ENCODE data around the gene AP1S1.
A peak's percentile ranks its signal among the peaks of the same experiment; 100 is the strongest.

The AP1S1 gene

GRCh38 chr7:101156866-101157589, 2.8 kb downstream of the AP1S1 start:
- DNase-seq (ENCODE audit: low read depth) = no peak

GRCh38 chr7:101159696-101160674, 5.7 kb downstream of the AP1S1 start:
- peak; percentile 55 for DNase-seq (ENCODE audit: low read depth)

GRCh38 chr7:101160910-101161309, 6.6 kb downstream of the AP1S1 start:
- DNase-seq (ENCODE audit: low read depth) = no peak

GRCh38 chr7:101161692-101162471, 7.6 kb downstream of the AP1S1 start:
- DNase-seq (ENCODE audit: low read depth) = no peak

- DNase-seq (ENCODE audit: low read depth) = peak; percentile 68
Measured at GRCh38 chr7:101162551-101163278, 8.4 kb downstream of the AP1S1 start.

- DNase-seq (ENCODE audit: low read depth) = peak; percentile 41
Measured at GRCh38 chr7:101163279-101164070, 9.2 kb downstream of the AP1S1 start.

GRCh38 chr7:101164071-101164840, 10.0 kb downstream of the AP1S1 start:
- peak; percentile 72 for DNase-seq (ENCODE audit: low read depth)

- DNase-seq (ENCODE audit: low read depth) = peak; percentile 95
Measured at GRCh38 chr7:101165075-101165957, 11.0 kb downstream of the AP1S1 start, which contains the start of gene VGF. Gene VGF, minus strand, starts transcription at chr7:101165569. Its CDS starts 726 bp downstream, at chr7:101164843.

- DNase-seq (ENCODE audit: low read depth) = no peak
Measured at GRCh38 chr7:101165958-101166647, 11.8 kb downstream of the AP1S1 start.

- DNase-seq (ENCODE audit: low read depth) = no peak
Measured at GRCh38 chr7:101166648-101166908, 12.3 kb downstream of the AP1S1 start.

GRCh38 chr7:101166909-101167644, 12.8 kb downstream of the AP1S1 start:
- no peak for DNase-seq (ENCODE audit: low read depth)

- no peak for DNase-seq (ENCODE audit: low read depth)
Measured at GRCh38 chr7:101167645-101168411, 13.6 kb downstream of the AP1S1 start.

- no peak for DNase-seq (ENCODE audit: low read depth)
Measured at GRCh38 chr7:101168412-101169049, 14.3 kb downstream of the AP1S1 start.

GRCh38 chr7:101169110-101169837, 15.0 kb downstream of the AP1S1 start:
- DNase-seq (ENCODE audit: low read depth) = no peak

- DNase-seq (ENCODE audit: low read depth) = peak; percentile 60
Measured at GRCh38 chr7:101169838-101170551, 15.7 kb downstream of the AP1S1 start.
